ENCODE results near the gene KDR. TPM values are rescaled to one million over a fixed set of nuclear protein-coding genes. Genes with fewer than 3 reads are reported as not detected.

The KDR gene
- total RNA-seq, 1 donor from 2014 or later = 2.0 TPM

GRCh38 chr4:55035892-55036291, 89.5 kb downstream of the KDR start:
- DNase-seq = no peak
- Mint-ChIP-seq H3K9me3 (ENCODE audit: unreplicated experiment) (peaks cover 1% of the 10 kb centered on the region), H3K4me1 (ENCODE audit: low read depth, unreplicated experiment) (peaks cover 19% of the 10 kb centered on the region), H3K27ac (ENCODE audit: unreplicated experiment) (no peak overlapping the region), H3K36me3 (ENCODE audit: unreplicated experiment) (peaks cover 1% of the 10 kb centered on the region), H3K4me3 (ENCODE audit: unreplicated experiment) (no peak overlapping the region), H3K27me3 (ENCODE audit: unreplicated experiment) (peaks cover 1% of the 10 kb centered on the region)
- no peak for TF ChIP-seq CTCF (IDR thresholded peaks at IDR 0.05; ENCODE audit: partially characterized antibody, unreplicated experiment)

DNA sequence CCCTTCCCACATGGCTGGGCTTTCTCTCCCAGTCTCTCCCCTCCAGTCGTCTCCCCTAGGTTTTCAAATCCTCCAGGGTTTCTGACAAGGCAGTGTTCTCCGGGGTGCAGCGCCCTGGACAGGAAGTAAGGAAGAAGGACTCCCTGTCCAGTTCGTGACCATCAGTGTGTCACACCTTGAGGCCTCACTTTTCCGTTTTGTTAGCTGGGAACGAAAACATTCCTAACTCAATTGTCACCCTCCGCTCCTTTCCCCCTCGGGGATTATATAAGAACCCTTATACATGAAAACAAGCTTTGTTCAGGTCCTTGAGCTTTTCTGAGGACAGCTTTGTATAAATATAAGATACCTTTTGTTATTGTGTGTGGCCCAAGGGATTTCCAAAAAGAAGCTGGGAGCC, 92.1 kb downstream of the KDR start:
- Mint-ChIP-seq H3K4me3 (ENCODE audit: unreplicated experiment) (no peak overlapping the region), H3K27me3 (ENCODE audit: unreplicated experiment) (no peaks in the 10 kb centered on the region), H3K27ac (ENCODE audit: unreplicated experiment) (no peak overlapping the region), H3K36me3 (ENCODE audit: unreplicated experiment) (no peaks in the 10 kb centered on the region), H3K4me1 (ENCODE audit: low read depth, unreplicated experiment) (peaks cover 33% of the 10 kb centered on the region), H3K9me3 (ENCODE audit: unreplicated experiment) (no peaks in the 10 kb centered on the region)
- DNase-seq = no peak
- TF ChIP-seq CTCF (IDR thresholded peaks at IDR 0.05; ENCODE audit: partially characterized antibody, unreplicated experiment) = no peak

DNA sequence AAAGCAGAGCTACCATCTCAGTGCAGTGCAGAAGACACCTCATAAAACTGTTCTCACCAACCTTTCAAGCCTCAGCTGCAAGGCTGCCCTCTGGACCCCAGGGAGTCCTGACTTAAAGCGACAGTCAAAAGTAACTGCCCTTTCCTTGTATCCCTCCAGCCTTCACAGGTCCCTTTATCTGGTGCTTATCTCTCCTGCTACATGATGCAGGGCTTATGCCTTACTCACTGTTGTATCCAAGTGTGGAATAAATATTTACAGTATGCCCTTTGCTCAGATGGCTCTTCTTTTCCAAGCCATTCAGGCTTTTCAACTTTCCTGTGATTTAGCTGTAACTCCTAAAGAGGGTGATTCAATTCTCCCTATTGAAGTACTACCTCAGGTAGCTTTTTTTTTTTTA, 92.6 kb downstream of the KDR start:
- DNase-seq = no peak
- Mint-ChIP-seq H3K36me3 (ENCODE audit: unreplicated experiment) (no peaks in the 10 kb centered on the region), H3K4me3 (ENCODE audit: unreplicated experiment) (no peak overlapping the region), H3K27me3 (ENCODE audit: unreplicated experiment) (no peaks in the 10 kb centered on the region), H3K4me1 (ENCODE audit: low read depth, unreplicated experiment) (peaks cover 33% of the 10 kb centered on the region), H3K9me3 (ENCODE audit: unreplicated experiment) (no peaks in the 10 kb centered on the region), H3K27ac (ENCODE audit: unreplicated experiment) (no peak overlapping the region)
- TF ChIP-seq CTCF (IDR thresholded peaks at IDR 0.05; ENCODE audit: partially characterized antibody, unreplicated experiment) = no peak

DNA sequence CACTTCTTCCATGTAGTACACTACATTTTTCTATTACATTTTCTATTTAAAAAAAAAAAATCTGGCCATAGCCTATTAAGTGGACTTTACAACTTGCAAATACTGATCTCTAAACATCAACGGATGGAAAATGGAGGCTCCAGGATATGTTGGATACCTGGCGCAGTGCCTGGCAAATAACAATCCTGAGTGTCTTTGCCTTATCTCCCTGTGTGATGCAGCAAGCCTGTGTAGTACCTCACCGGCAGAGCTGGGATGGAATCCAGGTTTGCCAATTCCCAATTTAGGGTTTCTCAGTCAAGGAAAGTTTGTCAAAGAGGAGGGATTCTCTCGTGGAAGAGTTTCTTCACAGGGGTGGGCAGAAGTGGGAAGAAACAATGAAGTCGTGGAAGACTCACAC, 93.2 kb downstream of the KDR start:
- no peaks in the 10 kb centered on the region for H3K36me3 Mint-ChIP-seq (ENCODE audit: unreplicated experiment)
- no peak overlapping the region for H3K27ac Mint-ChIP-seq (ENCODE audit: unreplicated experiment)
- no peaks in the 10 kb centered on the region for H3K27me3 Mint-ChIP-seq (ENCODE audit: unreplicated experiment)
- DNase-seq = no peak
- no peak for TF ChIP-seq CTCF (IDR thresholded peaks at IDR 0.05; ENCODE audit: partially characterized antibody, unreplicated experiment)
- no peaks in the 10 kb centered on the region for H3K9me3 Mint-ChIP-seq (ENCODE audit: unreplicated experiment)
- peaks cover 33% of the 10 kb centered on the region for H3K4me1 Mint-ChIP-seq (ENCODE audit: low read depth, unreplicated experiment)
- no peak overlapping the region for H3K4me3 Mint-ChIP-seq (ENCODE audit: unreplicated experiment)

DNA sequence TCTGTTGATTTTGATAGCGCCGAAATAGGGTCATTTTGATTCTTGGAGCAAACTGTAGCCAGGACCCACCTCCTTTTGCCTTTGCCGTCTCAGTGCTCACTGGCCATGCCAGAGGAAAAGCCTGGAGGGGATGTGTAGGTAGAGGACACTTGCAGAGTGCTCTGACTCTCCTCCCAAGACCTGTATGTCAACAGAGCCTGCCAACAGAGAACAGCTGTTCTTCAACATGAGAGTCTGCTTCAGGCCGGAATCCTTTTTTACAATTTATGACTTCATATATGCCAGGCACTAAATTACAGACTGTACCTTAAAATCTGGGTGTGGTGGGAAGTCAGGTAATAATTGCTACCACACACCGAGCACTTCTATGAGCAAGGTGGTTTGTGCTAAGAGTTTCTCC, 94.2 kb downstream of the KDR start:
- H3K27ac Mint-ChIP-seq (ENCODE audit: unreplicated experiment) = peak overlapping the region; percentile 86
- no peaks in the 10 kb centered on the region for H3K36me3 Mint-ChIP-seq (ENCODE audit: unreplicated experiment)
- DNase-seq = no peak
- no peaks in the 10 kb centered on the region for H3K9me3 Mint-ChIP-seq (ENCODE audit: unreplicated experiment)
- TF ChIP-seq CTCF (IDR thresholded peaks at IDR 0.05; ENCODE audit: partially characterized antibody, unreplicated experiment) = no peak
- peak overlapping the region; percentile 40 for H3K4me3 Mint-ChIP-seq (ENCODE audit: unreplicated experiment)
- H3K27me3 Mint-ChIP-seq (ENCODE audit: unreplicated experiment) = no peaks in the 10 kb centered on the region
- H3K4me1 Mint-ChIP-seq (ENCODE audit: low read depth, unreplicated experiment) = peaks cover 33% of the 10 kb centered on the region

Measured in glutamatergic neuron (in vitro differentiated cells).